NCI-H82 treated with DMSO at 0.1 percent for 48 hours (cell line): ENCODE measurements around the gene MXI1.

ENCODE experiments used
- DNase-seq: peaks from one replicate; lab custom pipeline; 2025; ENCODE audit not compliant: unreplicated experiment; lab: John Stamatoyannopoulos, UW

Gene MXI1

GRCh38 chr10:110207011-110207804, at the start of gene MXI1:
MXI1 (plus strand) TSS chr10:110207605; CDS start chr10:110207809, 204 bp downstream.
- DNase-seq = peak; percentile 72

GRCh38 chr10:110158051-110159005, 49.1 kb upstream of the MXI1 start:
- no peak for DNase-seq

- no peak for DNase-seq
Measured at GRCh38 chr10:110160081-110160480, 47.3 kb upstream of the MXI1 start.

- no peak for DNase-seq
Measured at GRCh38 chr10:110160522-110160921, 46.9 kb upstream of the MXI1 start.

GRCh38 chr10:110162741-110163145, 44.7 kb upstream of the MXI1 start:
- DNase-seq = no peak

- DNase-seq = no peak
Measured at GRCh38 chr10:110163192-110163773, 44.1 kb upstream of the MXI1 start.

GRCh38 chr10:110163841-110164240, 43.6 kb upstream of the MXI1 start:
- no peak for DNase-seq

- no peak for DNase-seq
Measured at GRCh38 chr10:110165239-110165638, 42.2 kb upstream of the MXI1 start.

GRCh38 chr10:110167149-110167548, 40.3 kb upstream of the MXI1 start:
- DNase-seq = no peak

- no peak for DNase-seq
Measured at GRCh38 chr10:110168601-110169481, 38.6 kb upstream of the MXI1 start.

- no peak for DNase-seq
Measured at GRCh38 chr10:110169586-110169985, 37.8 kb upstream of the MXI1 start.

GRCh38 chr10:110170142-110170971, 37.0 kb upstream of the MXI1 start:
- DNase-seq = no peak

GRCh38 chr10:110171032-110171431, 36.4 kb upstream of the MXI1 start:
- no peak for DNase-seq

- no peak for DNase-seq
Measured at GRCh38 chr10:110172155-110172554, 35.2 kb upstream of the MXI1 start.

GRCh38 chr10:110174201-110174600, 33.2 kb upstream of the MXI1 start:
- DNase-seq = no peak

- DNase-seq = no peak
Measured at GRCh38 chr10:110174816-110175215, 32.6 kb upstream of the MXI1 start.

- no peak for DNase-seq
Measured at GRCh38 chr10:110175406-110175805, 32.0 kb upstream of the MXI1 start.

GRCh38 chr10:110176141-110177030, 31.0 kb upstream of the MXI1 start:
- no peak for DNase-seq

- no peak for DNase-seq
Measured at GRCh38 chr10:110179220-110179619, 28.2 kb upstream of the MXI1 start.
